PC-3 (cell line): ENCODE measurements around the gene SHBG. TPM values are rescaled to one million over a fixed set of nuclear protein-coding genes. Genes with fewer than 3 reads are reported as not detected.

Experiments
- ATAC-seq: fragments of 200-7000 bp; cut with Tn5 transposase; 2 replicates; pipeline ENCODE4 v1.9.1; 2020; ENCODE audit warnings: mild to moderate bottlenecking, moderate library complexity
- BruUV-seq: library from RNA; stranded (reverse); fragments of 400-500 nt; replicated peaks from 2 replicates; lab custom pipeline; 2021; lab: Mats Ljungman, UMichigan
- CTCF ChIA-PET: fragments of 300-600 bp; sonication (Branson Sonifier 250); formaldehyde crosslinking; loops from one replicate; lab custom pipeline; 2022; ENCODE audit warnings: antibody characterized with exemption; lab: Charles Lee
- POLR2A ChIA-PET: fragments of 300-600 bp; sonication (Branson Sonifier 250); formaldehyde crosslinking; loops from one replicate; lab custom pipeline; 2022; ENCODE audit warnings: antibody characterized with exemption; ENCODE audit not compliant: unreplicated experiment; lab: Charles Lee
- DNase-seq: peaks from one replicate; pipeline ENCODE4 v3.0.0-alpha.2; 2015
- H2AFZ ChIP-seq: fragments of 300-600 bp; sonication (generic); 2 replicates; pipeline ENCODE4 v1.6.0; 2016; ENCODE audit warnings: antibody characterized with exemption, low read length
- H3F3A ChIP-seq: fragments of 300-600 bp; sonication (generic); one replicate; pipeline ENCODE4 v1.6.0; 2017; ENCODE audit warnings: antibody characterized with exemption, low read length, control low read depth, mild to moderate bottlenecking; ENCODE audit not compliant: unreplicated experiment
- H3K27ac ChIP-seq: fragments of 300-600 bp; sonication (generic); 2 replicates; pipeline ENCODE4 v1.5.1; 2016; ENCODE audit warnings: mild to moderate bottlenecking, low read length
- H3K27me3 ChIP-seq: fragments of 300-600 bp; sonication (generic); 2 replicates; pipeline ENCODE4 v1.6.1; 2016; ENCODE audit warnings: low read length, mixed read lengths
- H3K36me3 ChIP-seq: fragments of 300-600 bp; sonication (generic); 2 replicates; pipeline ENCODE4 v1.6.1; 2016; ENCODE audit warnings: low read depth, mixed run types, low read length, mixed read lengths
- H3K4me1 ChIP-seq: fragments of 300-600 bp; sonication (generic); 2 replicates; pipeline ENCODE4 v1.5.1; 2016; ENCODE audit warnings: low read length; ENCODE audit not compliant: insufficient read depth
- H3K4me2 ChIP-seq: fragments of 300-600 bp; sonication (generic); 2 replicates; pipeline ENCODE4 v1.6.0; 2016; ENCODE audit warnings: low read length
- H3K4me3 ChIP-seq: fragments of 300-600 bp; sonication (generic); 2 replicates; pipeline ENCODE4 v1.5.1; 2016; ENCODE audit warnings: mild to moderate bottlenecking, low read length, mixed read lengths
- H3K79me2 ChIP-seq: fragments of 300-600 bp; sonication (generic); 2 replicates; pipeline ENCODE4 v1.6.1; 2017; ENCODE audit warnings: low read length, mixed read lengths
- H3K9ac ChIP-seq: fragments of 300-600 bp; sonication (generic); 2 replicates; pipeline ENCODE4 v1.6.0; 2016; ENCODE audit warnings: mild to moderate bottlenecking, low read length
- H3K9me2 ChIP-seq: fragments of 300-600 bp; sonication (generic); replicated peaks from 2 replicates; pipeline ENCODE4 v1.6.1; 2016; ENCODE audit warnings: mixed run types, low read length, mixed read lengths
- H3K9me3 ChIP-seq: fragments of 300-600 bp; sonication (generic); 2 replicates; pipeline ENCODE4 v1.6.1; 2016; ENCODE audit warnings: low read length, mixed read lengths
- H4K20me1 ChIP-seq: fragments of 300-600 bp; sonication (generic); 2 replicates; pipeline ENCODE4 v1.6.1; 2016; ENCODE audit warnings: low read length, mixed read lengths
- EZH2 ChIP-seq: fragments of 300-600 bp; sonication (generic); IDR thresholded peaks from one replicate; pipeline ENCODE4 v1.6.1; 2017; ENCODE audit warnings: antibody characterized with exemption, mild to moderate bottlenecking, low read length; ENCODE audit not compliant: unreplicated experiment
- EZH2phosphoT487 ChIP-seq: fragments of 300-600 bp; sonication (generic); IDR thresholded peaks from 2 replicates; pipeline ENCODE4 v1.6.1; 2018; ENCODE audit warnings: mild to moderate bottlenecking, antibody characterized with exemption, low read length, borderline replicate concordance
- intact Hi-C: fragments of 100-400 bp; cut with micrococcal nuclease; formaldehyde crosslinking; loops from 2 replicates; pipeline ENCODE4 v1.9.0; 2023
- total RNA-seq: library from RNA; depleted of rRNA; stranded (reverse); fragments of >200 nt; gene quantifications from 2 replicates; pipeline ENCODE4 v1.2.3, GENCODE V29; 2014
- TF ChIP-seq, protein P1 (sequence below): fragments of 300-600 bp; sonication (generic); conservative IDR thresholded peaks from 2 replicates; pipeline ENCODE4 v1.5.1; 2017; ENCODE audit warnings: antibody characterized with exemption, low read depth, mild to moderate bottlenecking, low read length

SHBG gene
- total RNA-seq, 1 experiment from 2014 or later: not detected

DNA sequence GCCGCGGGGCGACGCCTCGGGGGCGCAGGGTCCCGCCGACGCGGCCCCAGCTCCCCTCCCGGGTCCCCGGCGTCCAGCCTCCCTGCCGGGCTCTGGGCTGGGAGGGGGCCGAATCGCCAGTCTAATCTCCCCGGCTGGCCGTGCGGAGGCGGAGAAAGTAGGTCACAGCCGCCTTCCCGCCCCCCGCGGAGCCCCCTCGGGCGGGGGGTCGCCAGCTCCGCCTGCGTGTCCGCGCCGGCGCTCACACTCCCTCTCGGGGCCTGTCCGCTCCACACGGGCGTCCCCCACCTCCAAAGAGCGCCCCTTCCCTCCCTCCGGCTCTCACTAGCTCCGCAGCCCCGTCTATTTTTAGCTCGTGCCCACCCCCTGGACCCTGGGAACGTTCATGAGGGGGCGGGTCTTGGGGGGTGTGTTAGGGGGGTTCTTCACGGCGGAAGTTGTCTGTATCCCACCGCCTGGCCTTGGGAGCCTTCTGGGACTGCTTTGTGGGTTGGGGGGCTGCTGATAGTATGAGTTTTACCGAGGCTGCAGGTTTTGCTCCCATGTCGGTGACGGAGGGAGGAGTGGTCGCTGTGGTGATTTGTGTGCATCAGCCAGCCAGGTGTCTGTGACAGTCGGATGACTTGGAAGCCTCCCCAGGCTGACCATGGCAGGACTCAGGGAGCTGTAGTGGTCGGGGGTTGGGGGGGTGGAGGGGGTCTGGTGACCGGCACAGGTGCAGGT lies 21.9 kb downstream of the SHBG start:
- TF ChIP-seq, protein P1, sequence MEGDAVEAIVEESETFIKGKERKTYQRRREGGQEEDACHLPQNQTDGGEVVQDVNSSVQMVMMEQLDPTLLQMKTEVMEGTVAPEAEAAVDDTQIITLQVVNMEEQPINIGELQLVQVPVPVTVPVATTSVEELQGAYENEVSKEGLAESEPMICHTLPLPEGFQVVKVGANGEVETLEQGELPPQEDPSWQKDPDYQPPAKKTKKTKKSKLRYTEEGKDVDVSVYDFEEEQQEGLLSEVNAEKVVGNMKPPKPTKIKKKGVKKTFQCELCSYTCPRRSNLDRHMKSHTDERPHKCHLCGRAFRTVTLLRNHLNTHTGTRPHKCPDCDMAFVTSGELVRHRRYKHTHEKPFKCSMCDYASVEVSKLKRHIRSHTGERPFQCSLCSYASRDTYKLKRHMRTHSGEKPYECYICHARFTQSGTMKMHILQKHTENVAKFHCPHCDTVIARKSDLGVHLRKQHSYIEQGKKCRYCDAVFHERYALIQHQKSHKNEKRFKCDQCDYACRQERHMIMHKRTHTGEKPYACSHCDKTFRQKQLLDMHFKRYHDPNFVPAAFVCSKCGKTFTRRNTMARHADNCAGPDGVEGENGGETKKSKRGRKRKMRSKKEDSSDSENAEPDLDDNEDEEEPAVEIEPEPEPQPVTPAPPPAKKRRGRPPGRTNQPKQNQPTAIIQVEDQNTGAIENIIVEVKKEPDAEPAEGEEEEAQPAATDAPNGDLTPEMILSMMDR: no peak
- TF ChIP-seq EZH2phosphoT487: no peak
- TF ChIP-seq EZH2: no peak
- H2AFZ ChIP-seq: no peak overlapping the region
- H3K4me3 ChIP-seq: no peak overlapping the region
- no peaks in the 10 kb centered on the region for H4K20me1 ChIP-seq
- DNase-seq (no peak), ATAC-seq (no peak)
- peaks cover 13% of the 10 kb centered on the region for H3K27me3 ChIP-seq
- H3K79me2 ChIP-seq: no peaks in the 10 kb centered on the region
- H3K9ac ChIP-seq: no peak overlapping the region
- ChIA-PET CTCF (interaction anchor here (0.6 kb wide), 1 partner anchor 36 kb away, joined by 5 read pairs; no protein-coding TSS in a partner anchor), POLR2A (no interaction called here)
- no peak overlapping the region for H3K4me2 ChIP-seq
- H3K9me3 ChIP-seq: no peaks in the 10 kb centered on the region
- intact Hi-C loops: no loop called here
- H3K9me2 ChIP-seq: no peaks in the 10 kb centered on the region
- no peak overlapping the region for H3K27ac ChIP-seq
- BruUV-seq: no TSS peak
- no peaks in the 10 kb centered on the region; the same call in 1 of the 2 replicates for H3K4me1 ChIP-seq
- H3F3A ChIP-seq: no peaks in the 10 kb centered on the region
- H3K36me3 ChIP-seq: no peaks in the 10 kb centered on the region

DNA sequence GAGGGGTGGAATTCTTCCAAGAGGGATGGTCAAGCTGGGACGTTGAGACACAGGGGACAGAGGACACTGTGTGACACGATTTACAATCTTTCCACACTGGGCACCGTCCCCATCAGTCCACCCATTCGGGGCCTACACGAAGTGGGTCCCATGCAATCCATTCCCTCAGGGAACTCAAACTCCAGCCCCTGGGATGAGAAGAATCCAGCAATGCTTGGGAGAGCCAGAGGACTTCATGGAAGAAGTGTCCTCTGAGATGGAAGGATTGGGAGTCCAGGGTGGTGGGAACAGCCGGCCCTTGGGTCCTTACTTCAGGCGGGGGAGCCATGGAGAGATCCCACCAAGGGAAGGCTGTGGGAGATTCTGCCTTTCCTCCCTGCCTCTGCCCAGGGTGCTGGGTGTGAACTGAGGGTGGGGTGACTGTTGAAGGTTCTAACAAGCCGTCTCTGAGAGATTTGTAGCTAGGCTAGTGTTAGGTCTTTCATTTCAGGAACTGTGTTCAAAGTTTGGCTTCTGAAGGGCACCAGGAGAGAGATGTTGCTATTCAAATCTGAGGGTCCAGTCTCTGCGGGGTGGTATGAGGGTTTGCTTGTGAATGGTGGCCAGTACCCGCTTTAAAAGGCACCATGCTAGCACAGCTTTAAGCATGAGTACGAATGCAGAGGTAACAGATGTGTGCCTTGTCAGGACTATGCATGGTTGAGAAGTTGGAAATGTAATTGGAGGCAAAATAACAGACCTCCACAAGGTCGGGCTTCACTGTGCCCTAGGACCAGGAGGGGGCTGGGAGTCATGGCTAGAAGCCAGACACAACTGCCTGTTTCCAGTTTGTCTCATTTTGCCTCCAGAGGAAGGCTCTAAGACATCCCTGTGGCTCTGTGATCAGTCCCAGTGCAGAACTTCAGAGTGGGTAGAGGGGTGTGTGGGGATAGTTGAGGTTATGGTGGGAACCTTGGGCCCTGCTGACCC lies 22.7 kb downstream of the SHBG start:
- H3F3A ChIP-seq: no peaks in the 10 kb centered on the region
- no peak overlapping the region for H3K4me2 ChIP-seq
- intact Hi-C loops: no loop called here
- H3K79me2 ChIP-seq: no peaks in the 10 kb centered on the region
- H3K27me3 ChIP-seq: peaks cover 13% of the 10 kb centered on the region
- no peak overlapping the region for H3K27ac ChIP-seq
- no TSS peak for BruUV-seq
- ChIA-PET POLR2A (no interaction called here), CTCF (no interaction called here)
- TF ChIP-seq, protein P1: no peak
- TF ChIP-seq EZH2: no peak
- TF ChIP-seq EZH2phosphoT487: no peak
- H3K9me2 ChIP-seq: no peaks in the 10 kb centered on the region
- no peak overlapping the region for H2AFZ ChIP-seq
- no peaks in the 10 kb centered on the region for H4K20me1 ChIP-seq
- DNase-seq (no peak), ATAC-seq (no peak)
- H3K9ac ChIP-seq: no peak overlapping the region
- no peak overlapping the region for H3K4me3 ChIP-seq
- no peaks in the 10 kb centered on the region for H3K9me3 ChIP-seq
- H3K4me1 ChIP-seq: no peaks in the 10 kb centered on the region; the same call in 1 of the 2 replicates
- no peaks in the 10 kb centered on the region for H3K36me3 ChIP-seq
